ENCODE measurements around the gene TRAF5. TPM values are rescaled to one million over a fixed set of nuclear protein-coding genes. Genes with fewer than 3 reads are reported as not detected.
"Not testable (repeated sequence)": the region's sequence is repeated elsewhere in the genome, so short reads cannot be mapped to it uniquely, and the experiment has no call there.

The TRAF5 gene
- total and polyA plus RNA-seq, 4 donors: 0.68 to 3.3 (median 1.6) TPM

DNA sequence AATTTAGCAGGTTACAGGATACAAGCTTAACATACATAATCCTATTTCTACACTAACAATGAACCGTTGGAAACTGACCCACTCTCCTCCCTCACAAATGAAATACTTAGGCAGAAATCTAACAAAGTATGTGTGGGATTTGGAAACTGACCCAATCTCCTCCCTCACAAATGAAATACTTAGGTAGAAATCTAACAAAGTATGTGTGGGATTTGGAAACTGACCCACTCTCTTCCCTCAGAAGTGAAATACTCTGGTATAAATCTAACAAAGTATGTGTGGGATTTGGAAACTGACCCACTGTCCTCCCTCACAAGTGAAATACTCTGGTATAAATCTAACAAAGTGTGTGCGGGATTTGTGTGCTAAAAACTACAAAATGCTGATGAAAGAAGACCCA, 60.3 kb downstream of the TRAF5 start:
- H3K36me3 ChIP-seq (ENCODE audit: control insufficient read depth in 4 of 4, insufficient read depth in 3 of 4, low read depth in 1 of 4, low read length in 3 of 4): peaks cover 0 to 3% (median under 1%) of the 10 kb centered on the region in 4 donors
- DNase-seq (ENCODE audit: low spot score): no peak
- H3K9ac ChIP-seq (ENCODE audit: low read depth in 1 of 2, low read length in 2 of 2): no peak overlapping the region
- WGBS: 80% methylated on average over 2 of the region's 2 CpGs
- H3K4me1 ChIP-seq (ENCODE audit: control insufficient read depth in 4 of 4, insufficient read depth in 4 of 4, low read length in 3 of 4): peaks cover 0 to 8% (median 4%) of the 10 kb centered on the region in 4 donors
- H3K27me3 ChIP-seq (ENCODE audit: control insufficient read depth in 4 of 4, insufficient read depth in 4 of 4, low read length in 3 of 4): no peaks in the 10 kb centered on the region
- no peaks in the 10 kb centered on the region for H3K9me3 ChIP-seq (ENCODE audit: control insufficient read depth in 4 of 4, low read length in 3 of 4)
- no peak overlapping the region for H3K4me3 ChIP-seq (ENCODE audit: low read depth in 1 of 3, low read length in 3 of 3)
- no peak for TF ChIP-seq SP1 (IDR thresholded peaks at IDR 0.05)
- TF ChIP-seq, protein P1, sequence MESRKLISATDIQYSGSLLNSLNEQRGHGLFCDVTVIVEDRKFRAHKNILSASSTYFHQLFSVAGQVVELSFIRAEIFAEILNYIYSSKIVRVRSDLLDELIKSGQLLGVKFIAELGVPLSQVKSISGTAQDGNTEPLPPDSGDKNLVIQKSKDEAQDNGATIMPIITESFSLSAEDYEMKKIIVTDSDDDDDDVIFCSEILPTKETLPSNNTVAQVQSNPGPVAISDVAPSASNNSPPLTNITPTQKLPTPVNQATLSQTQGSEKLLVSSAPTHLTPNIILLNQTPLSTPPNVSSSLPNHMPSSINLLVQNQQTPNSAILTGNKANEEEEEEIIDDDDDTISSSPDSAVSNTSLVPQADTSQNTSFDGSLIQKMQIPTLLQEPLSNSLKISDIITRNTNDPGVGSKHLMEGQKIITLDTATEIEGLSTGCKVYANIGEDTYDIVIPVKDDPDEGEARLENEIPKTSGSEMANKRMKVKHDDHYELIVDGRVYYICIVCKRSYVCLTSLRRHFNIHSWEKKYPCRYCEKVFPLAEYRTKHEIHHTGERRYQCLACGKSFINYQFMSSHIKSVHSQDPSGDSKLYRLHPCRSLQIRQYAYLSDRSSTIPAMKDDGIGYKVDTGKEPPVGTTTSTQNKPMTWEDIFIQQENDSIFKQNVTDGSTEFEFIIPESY (IDR thresholded peaks at IDR 0.05): no peak
- TF ChIP-seq, protein P2, sequence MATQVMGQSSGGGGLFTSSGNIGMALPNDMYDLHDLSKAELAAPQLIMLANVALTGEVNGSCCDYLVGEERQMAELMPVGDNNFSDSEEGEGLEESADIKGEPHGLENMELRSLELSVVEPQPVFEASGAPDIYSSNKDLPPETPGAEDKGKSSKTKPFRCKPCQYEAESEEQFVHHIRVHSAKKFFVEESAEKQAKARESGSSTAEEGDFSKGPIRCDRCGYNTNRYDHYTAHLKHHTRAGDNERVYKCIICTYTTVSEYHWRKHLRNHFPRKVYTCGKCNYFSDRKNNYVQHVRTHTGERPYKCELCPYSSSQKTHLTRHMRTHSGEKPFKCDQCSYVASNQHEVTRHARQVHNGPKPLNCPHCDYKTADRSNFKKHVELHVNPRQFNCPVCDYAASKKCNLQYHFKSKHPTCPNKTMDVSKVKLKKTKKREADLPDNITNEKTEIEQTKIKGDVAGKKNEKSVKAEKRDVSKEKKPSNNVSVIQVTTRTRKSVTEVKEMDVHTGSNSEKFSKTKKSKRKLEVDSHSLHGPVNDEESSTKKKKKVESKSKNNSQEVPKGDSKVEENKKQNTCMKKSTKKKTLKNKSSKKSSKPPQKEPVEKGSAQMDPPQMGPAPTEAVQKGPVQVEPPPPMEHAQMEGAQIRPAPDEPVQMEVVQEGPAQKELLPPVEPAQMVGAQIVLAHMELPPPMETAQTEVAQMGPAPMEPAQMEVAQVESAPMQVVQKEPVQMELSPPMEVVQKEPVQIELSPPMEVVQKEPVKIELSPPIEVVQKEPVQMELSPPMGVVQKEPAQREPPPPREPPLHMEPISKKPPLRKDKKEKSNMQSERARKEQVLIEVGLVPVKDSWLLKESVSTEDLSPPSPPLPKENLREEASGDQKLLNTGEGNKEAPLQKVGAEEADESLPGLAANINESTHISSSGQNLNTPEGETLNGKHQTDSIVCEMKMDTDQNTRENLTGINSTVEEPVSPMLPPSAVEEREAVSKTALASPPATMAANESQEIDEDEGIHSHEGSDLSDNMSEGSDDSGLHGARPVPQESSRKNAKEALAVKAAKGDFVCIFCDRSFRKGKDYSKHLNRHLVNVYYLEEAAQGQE (IDR thresholded peaks at IDR 0.05): no peak
- TF ChIP-seq, protein P3, sequence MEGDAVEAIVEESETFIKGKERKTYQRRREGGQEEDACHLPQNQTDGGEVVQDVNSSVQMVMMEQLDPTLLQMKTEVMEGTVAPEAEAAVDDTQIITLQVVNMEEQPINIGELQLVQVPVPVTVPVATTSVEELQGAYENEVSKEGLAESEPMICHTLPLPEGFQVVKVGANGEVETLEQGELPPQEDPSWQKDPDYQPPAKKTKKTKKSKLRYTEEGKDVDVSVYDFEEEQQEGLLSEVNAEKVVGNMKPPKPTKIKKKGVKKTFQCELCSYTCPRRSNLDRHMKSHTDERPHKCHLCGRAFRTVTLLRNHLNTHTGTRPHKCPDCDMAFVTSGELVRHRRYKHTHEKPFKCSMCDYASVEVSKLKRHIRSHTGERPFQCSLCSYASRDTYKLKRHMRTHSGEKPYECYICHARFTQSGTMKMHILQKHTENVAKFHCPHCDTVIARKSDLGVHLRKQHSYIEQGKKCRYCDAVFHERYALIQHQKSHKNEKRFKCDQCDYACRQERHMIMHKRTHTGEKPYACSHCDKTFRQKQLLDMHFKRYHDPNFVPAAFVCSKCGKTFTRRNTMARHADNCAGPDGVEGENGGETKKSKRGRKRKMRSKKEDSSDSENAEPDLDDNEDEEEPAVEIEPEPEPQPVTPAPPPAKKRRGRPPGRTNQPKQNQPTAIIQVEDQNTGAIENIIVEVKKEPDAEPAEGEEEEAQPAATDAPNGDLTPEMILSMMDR (IDR thresholded peaks at IDR 0.05; ENCODE audit: low read depth, low read length, missing input control): no peak
- no peak for TF ChIP-seq RXRA (IDR thresholded peaks at IDR 0.05)
- TF ChIP-seq FOXA1 (IDR thresholded peaks at IDR 0.05): no peak
- TF ChIP-seq, protein P4, sequence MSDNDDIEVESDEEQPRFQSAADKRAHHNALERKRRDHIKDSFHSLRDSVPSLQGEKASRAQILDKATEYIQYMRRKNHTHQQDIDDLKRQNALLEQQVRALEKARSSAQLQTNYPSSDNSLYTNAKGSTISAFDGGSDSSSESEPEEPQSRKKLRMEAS (IDR thresholded peaks at IDR 0.05): no peak
- TF ChIP-seq NR2F2 (IDR thresholded peaks at IDR 0.05): no peak
- TF ChIP-seq EGR1 (IDR thresholded peaks at IDR 0.05; ENCODE audit: low read depth in 2 of 2): no peak
- TF ChIP-seq FOXA2 (IDR thresholded peaks at IDR 0.05): no peak
- no peak for TF ChIP-seq TAF1 (conservative IDR thresholded peaks at IDR 0.05)
- TF ChIP-seq HNF4A (conservative IDR thresholded peaks at IDR 0.05): no peak
- TF ChIP-seq YY1 (IDR thresholded peaks at IDR 0.05): no peak
- TF ChIP-seq, protein P5, sequence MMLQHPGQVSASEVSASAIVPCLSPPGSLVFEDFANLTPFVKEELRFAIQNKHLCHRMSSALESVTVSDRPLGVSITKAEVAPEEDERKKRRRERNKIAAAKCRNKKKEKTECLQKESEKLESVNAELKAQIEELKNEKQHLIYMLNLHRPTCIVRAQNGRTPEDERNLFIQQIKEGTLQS (IDR thresholded peaks at IDR 0.05): no peak
- no peak for TF ChIP-seq HNF4G (IDR thresholded peaks at IDR 0.05)
- TF ChIP-seq JUND (IDR thresholded peaks at IDR 0.05): no peak
- no peak overlapping the region for H3K27ac ChIP-seq (ENCODE audit: low read depth in 1 of 2, low read length in 2 of 2)

DNA sequence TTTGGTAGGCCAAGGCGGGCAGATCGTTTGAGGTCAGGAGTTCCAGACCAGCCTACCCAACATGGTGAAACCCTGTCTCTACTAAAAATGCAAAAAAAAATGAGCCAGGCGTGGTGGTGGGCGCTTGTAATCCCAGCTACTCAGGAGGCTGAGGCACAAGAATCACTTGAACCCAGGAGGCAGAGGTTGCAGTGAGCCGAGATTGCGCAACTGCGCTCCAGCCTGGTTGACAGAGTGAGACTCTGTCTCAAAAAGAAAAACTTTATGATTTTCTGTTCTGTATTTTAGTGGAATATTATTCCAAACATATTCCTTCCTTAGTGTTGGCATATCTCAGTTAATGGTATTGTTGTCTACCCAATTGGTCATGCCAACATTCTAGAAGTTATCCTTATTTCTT, 64.2 kb downstream of the TRAF5 start:
- DNase-seq (ENCODE audit: low spot score); H3K4me1 ChIP-seq (ENCODE audit: control insufficient read depth in 4 of 4, insufficient read depth in 4 of 4, low read length in 3 of 4); H3K4me3 ChIP-seq (ENCODE audit: low read depth in 1 of 3, low read length in 3 of 3); H3K9me3 ChIP-seq (ENCODE audit: control insufficient read depth in 4 of 4, low read length in 3 of 4); H3K27me3 ChIP-seq (ENCODE audit: control insufficient read depth in 4 of 4, insufficient read depth in 4 of 4, low read length in 3 of 4); H3K9ac ChIP-seq (ENCODE audit: low read depth in 1 of 2, low read length in 2 of 2); H3K27ac ChIP-seq (ENCODE audit: low read depth in 1 of 2, low read length in 2 of 2): not testable (repeated sequence)
- 99% methylated on average over 7 of the region's 7 CpGs for WGBS
- peaks cover 0 to 16% (median 13%) of the 10 kb centered on the region in 4 donors for H3K36me3 ChIP-seq (ENCODE audit: control insufficient read depth in 4 of 4, insufficient read depth in 3 of 4, low read depth in 1 of 4, low read length in 3 of 4)
